BE2C (cell line): ENCODE measurements around the gene MEIS3.

Source experiments
- DNase-seq: peaks from one replicate; pipeline ENCODE4 v3.0.0-alpha.2; 2020
- H3K27me3 ChIP-seq: fragments of 250-450 bp; sonication (Bioruptor Pico); 2 replicates; pipeline ENCODE4 v1.5.1; 2020; ENCODE audit warnings: mild to moderate bottlenecking
- H3K36me3 ChIP-seq: fragments of 250-450 bp; sonication (Bioruptor Pico); 2 replicates; pipeline ENCODE4 v1.5.1; 2020; ENCODE audit warnings: mild to moderate bottlenecking
- H3K4me1 ChIP-seq: fragments of 250-450 bp; sonication (Bioruptor Pico); 2 replicates; pipeline ENCODE4 v1.5.1; 2020
- H3K4me3 ChIP-seq: 2 replicates; pipeline ENCODE4 v1.5.1; 2011; ENCODE audit warnings: low read depth, low read length
- H3K9me3 ChIP-seq: fragments of 250-450 bp; sonication (Bioruptor Pico); 2 replicates; pipeline ENCODE4 v1.5.1; 2020
- TF ChIP-seq, protein P1 (sequence below): IDR thresholded peaks from 2 replicates; pipeline ENCODE4 v1.5.1; 2012; ENCODE audit warnings: mild to moderate bottlenecking, low read depth, low read length

MEIS3 gene

DNA sequence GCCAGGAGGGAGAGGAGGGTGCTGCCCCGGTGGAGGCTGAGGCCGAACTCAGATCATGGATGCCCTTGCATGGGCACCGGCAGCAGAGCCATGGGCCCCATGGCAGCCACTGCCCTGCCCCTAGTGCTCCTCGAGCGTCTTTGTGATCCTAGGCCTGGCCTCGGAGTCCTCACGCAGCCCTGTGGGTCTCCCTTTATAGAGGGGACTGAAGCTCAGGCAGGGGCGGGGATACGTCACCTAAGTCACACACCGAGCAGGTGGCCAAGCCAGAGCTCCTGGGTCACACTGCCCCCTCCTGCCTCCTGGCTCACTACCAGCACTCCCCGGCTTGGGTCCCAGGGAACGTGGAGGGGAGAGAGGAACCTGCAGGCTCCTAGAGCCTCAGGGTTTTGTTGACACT lies 41.5 kb downstream of the MEIS3 start:
- H3K4me1 ChIP-seq: no peaks in the 10 kb centered on the region
- no peaks in the 10 kb centered on the region for H3K27me3 ChIP-seq
- TF ChIP-seq, protein P1, sequence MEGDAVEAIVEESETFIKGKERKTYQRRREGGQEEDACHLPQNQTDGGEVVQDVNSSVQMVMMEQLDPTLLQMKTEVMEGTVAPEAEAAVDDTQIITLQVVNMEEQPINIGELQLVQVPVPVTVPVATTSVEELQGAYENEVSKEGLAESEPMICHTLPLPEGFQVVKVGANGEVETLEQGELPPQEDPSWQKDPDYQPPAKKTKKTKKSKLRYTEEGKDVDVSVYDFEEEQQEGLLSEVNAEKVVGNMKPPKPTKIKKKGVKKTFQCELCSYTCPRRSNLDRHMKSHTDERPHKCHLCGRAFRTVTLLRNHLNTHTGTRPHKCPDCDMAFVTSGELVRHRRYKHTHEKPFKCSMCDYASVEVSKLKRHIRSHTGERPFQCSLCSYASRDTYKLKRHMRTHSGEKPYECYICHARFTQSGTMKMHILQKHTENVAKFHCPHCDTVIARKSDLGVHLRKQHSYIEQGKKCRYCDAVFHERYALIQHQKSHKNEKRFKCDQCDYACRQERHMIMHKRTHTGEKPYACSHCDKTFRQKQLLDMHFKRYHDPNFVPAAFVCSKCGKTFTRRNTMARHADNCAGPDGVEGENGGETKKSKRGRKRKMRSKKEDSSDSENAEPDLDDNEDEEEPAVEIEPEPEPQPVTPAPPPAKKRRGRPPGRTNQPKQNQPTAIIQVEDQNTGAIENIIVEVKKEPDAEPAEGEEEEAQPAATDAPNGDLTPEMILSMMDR: no peak
- H3K36me3 ChIP-seq: peaks cover 65% of the 10 kb centered on the region
- DNase-seq: no peak
- H3K4me3 ChIP-seq: no peak overlapping the region
- H3K9me3 ChIP-seq: no peaks in the 10 kb centered on the region

- no peaks in the 10 kb centered on the region for H3K27me3 ChIP-seq
- H3K9me3 ChIP-seq: no peaks in the 10 kb centered on the region
- no peak overlapping the region for H3K4me3 ChIP-seq
- H3K36me3 ChIP-seq: peaks cover 68% of the 10 kb centered on the region
- H3K4me1 ChIP-seq: no peaks in the 10 kb centered on the region
- no peak for DNase-seq
- TF ChIP-seq, protein P1: no peak
These were observed 42.1 kb downstream of the MEIS3 start for GRCh38 chr19:47377208-47377701.

- peaks cover 64% of the 10 kb centered on the region for H3K36me3 ChIP-seq
- no peaks in the 10 kb centered on the region for H3K4me1 ChIP-seq
- TF ChIP-seq, protein P1: no peak
- no peak for DNase-seq
- no peaks in the 10 kb centered on the region for H3K27me3 ChIP-seq
- no peak overlapping the region for H3K4me3 ChIP-seq
- no peaks in the 10 kb centered on the region for H3K9me3 ChIP-seq
These were observed 42.7 kb downstream of the MEIS3 start for GRCh38 chr19:47376589-47377144.

DNA sequence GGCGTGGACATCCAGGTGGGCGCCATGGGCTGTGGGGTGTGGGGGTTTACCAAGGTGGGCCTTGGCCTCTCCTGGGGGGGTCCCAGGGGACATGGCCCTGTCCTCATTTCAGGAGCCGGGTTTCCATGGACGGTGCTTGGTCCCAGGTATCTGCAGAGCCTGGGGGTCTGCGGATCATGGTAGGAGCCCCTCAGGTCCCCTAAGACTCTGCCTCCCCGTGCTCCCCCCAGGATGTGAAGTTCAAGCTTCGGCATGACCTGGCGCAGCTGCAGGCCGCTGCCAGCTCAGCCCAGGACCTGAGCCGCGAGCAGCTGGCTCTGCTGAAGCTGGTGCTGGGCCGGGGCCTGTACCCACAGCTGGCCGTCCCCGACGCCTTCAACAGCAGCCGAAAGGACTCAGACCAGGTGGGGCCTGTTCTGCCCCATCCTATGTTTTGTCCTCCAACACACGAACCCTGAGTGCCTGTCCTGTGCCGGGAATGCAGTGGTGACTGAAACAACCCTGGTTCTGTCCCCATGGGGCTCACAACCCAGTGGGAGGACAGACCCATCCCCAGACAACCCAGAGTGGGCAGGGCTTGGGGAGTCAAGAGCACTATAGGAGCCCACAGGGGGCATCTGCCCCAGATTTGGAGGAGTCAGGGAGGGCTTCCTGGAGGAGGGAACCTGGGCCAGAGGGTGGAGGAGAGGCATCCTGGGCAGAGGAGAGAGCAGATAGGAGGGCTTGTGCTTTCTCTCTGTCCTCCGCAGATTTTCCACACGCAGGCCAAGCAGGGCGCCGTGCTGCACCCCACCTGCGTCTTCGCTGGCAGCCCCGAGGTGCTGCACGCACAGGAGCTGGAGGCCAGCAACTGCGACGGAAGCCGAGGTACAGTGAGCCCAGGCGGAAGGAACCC lies 43.4 kb downstream of the MEIS3 start:
- TF ChIP-seq, protein P1: no peak
- no peak for DNase-seq
- no peaks in the 10 kb centered on the region for H3K27me3 ChIP-seq
- peaks cover 57% of the 10 kb centered on the region for H3K36me3 ChIP-seq
- no peaks in the 10 kb centered on the region for H3K4me1 ChIP-seq
- H3K4me3 ChIP-seq: no peak overlapping the region
- H3K9me3 ChIP-seq: no peaks in the 10 kb centered on the region

- Histone ChIP-seq H3K36me3 (peaks cover 51% of the 10 kb centered on the region), H3K9me3 (no peaks in the 10 kb centered on the region), H3K27me3 (no peaks in the 10 kb centered on the region), H3K4me1 (no peaks in the 10 kb centered on the region), H3K4me3 (no peak overlapping the region)
- DNase-seq: no peak
- TF ChIP-seq, protein P1: no peak
These were observed 44.2 kb downstream of the MEIS3 start for GRCh38 chr19:47374876-47375693.
